Left kidney (tissue), 2 donors: ENCODE measurements around the gene CCDC136. TPM values are rescaled to one million over a fixed set of nuclear protein-coding genes. Genes with fewer than 3 reads are reported as not detected.

ENCODE experiments used
- DNase-seq: peaks from one replicate; pipeline ENCODE4 v3.0.0-alpha.2; 2013
- polyA plus RNA-seq: library from polyadenylated mRNA; unstranded; fragments of 120-200 nt; gene quantifications from one replicate; pipeline ENCODE4 v1.2.1, GENCODE V29; 2013; ENCODE audit not compliant: insufficient read length

CCDC136 gene
- polyA plus RNA-seq, 1 donor, result 26.3 TPM

GRCh38 chr7:128831994-128832879 is 40.5 kb downstream of the CCDC136 start:
- no peak for DNase-seq

DNA sequence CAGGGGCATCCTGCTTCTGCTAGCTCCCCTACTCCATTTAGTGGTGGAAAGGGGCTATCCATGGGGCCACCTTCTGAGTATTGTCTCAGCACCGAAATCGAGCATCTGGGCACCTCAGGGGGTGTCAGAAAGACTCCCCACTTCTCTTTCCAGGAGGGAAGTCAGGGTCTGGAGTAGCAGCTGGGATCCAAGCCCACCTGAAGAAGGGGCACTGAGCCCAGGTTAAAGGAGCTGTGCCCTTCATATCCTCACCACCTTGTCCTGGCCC is 41.0 kb downstream of the CCDC136 start:
- DNase-seq, result no peak

DNA sequence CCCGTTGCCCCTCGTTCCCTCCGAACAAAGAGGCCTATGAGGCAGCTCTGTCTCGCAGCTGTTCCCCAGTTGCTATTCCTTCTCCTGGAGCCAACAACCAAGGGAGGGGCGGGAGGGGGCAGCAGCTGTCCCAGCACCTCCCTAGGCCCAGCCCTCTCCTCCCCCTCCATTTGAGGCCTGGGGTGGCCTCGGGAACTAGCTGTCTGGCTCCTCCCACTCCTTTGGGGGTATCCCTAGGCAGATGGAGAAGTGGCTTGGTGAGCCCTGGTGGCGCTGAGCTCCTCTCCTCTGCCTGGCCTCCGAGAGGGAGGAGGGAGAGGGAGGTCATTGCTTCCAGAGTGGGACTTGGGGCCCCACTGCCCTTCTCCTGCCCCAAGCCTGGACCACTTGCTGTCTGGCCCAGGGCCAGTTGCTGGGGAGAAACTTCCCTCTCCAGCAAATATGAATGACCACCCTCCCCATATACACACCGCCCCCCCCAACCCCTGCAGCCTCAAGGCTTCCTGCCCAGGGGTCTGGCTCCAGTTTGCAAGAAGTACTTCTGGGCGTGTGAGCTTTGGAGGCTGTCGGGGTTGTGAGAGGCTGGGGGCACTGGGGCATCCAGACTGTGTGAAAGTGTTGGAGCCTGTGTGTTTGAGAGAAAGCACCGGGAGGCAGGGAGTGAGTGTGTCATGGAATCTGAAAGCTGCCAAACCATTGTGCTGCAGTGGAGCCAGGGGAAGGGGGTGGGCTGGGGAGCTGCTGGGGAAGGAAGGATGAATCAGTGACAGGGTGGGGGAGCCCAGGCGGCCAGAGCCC is 41.6 kb downstream of the CCDC136 start:
- DNase-seq, result no peak

GRCh38 chr7:128833946-128834325 is 42.2 kb downstream of the CCDC136 start:
- no peak for DNase-seq

- no peak for DNase-seq
Measured at GRCh38 chr7:128835231-128835751, 43.5 kb downstream of the CCDC136 start.

DNA sequence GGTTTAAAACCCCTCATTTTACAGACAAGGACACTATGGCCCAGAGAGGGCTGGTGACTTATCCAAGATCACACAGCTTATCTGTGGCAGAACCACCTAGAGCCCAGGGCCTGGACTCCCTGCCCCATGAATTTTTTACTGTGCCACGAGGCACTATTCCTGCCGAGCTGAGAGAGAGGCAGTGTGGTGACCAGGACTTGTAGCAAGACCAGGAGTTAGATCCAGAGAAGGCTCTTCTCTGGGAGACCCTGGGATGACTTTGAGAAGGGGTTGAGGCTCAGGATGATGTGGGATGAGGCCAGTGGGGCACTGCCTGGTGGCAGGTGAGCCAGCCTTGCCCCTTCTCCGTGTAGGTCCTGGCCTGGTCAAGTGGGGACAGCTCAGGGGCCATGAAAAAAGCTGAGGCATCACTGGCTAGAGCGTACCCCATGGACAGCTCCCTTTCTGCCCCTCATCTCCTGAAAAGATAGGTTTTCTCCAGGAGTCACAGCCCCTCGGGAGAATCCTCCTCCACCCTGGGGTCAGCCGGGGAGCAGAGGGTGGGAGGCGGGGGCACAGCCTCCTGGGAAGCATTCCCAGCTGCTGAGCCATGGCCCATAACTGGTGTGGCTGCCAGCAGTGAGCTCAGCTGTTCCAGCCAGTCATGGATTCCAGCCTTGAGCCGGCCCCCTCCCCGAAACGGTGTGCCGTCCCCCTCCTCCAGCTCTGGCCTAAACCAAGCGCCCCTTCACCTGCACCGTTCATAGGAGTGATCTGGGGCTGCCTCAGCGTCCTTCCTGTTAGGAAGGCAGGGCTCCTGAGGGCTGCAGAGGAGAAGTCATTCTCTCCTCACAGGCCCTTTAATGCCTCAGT is 44.2 kb downstream of the CCDC136 start:
- no peak for DNase-seq

DNA sequence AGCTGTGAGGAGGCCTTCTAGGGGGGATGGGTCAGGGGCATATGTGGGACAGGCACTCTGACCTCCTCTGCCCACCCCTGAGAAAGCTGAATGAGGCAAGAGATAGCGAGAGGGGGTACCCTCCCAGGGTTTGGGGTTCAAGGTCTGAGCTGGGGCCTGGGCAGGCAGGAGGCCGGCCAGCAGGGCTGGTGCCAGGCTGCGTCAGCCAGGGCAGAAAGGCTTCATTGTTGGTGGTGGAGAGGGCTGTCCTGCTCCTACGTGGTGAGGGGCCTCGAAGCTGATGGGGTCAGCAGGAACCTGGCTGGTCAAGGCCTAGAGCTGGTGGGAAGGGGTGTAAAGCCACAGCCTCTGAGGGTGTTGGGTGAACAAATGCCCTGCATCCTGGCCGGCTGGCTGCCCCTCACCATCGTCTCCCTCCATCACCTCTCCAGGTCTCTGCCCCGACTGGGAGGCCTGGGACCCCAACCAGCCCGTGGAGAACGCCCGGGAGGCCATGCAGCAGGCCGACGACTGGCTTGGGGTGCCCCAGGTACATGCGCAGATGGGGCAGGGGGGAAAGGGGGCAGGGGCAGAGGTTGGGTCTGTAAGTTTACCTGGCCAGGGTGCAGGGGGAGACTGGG is 45.1 kb downstream of the CCDC136 start:
- DNase-seq, result no peak

DNA sequence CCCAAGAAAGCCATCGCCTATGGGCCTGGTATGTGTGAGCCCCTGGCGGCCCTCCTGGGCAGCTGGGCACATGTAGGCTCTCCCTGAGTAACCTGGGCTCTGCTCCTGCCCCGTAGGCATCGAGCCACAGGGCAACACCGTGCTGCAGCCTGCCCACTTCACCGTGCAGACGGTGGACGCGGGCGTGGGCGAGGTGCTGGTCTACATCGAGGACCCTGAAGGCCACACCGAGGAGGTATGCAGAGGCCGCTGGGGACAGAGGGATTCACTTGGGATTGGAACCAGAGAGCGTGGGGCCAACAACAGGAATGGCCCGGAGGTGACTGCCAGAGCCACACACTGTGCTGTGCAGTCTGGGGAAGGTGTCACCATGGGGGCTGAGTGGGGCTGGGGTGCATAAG is 45.8 kb downstream of the CCDC136 start:
- no peak for DNase-seq

GRCh38 chr7:128838109-128838779 is 46.5 kb downstream of the CCDC136 start:
- DNase-seq, result no peak

DNA sequence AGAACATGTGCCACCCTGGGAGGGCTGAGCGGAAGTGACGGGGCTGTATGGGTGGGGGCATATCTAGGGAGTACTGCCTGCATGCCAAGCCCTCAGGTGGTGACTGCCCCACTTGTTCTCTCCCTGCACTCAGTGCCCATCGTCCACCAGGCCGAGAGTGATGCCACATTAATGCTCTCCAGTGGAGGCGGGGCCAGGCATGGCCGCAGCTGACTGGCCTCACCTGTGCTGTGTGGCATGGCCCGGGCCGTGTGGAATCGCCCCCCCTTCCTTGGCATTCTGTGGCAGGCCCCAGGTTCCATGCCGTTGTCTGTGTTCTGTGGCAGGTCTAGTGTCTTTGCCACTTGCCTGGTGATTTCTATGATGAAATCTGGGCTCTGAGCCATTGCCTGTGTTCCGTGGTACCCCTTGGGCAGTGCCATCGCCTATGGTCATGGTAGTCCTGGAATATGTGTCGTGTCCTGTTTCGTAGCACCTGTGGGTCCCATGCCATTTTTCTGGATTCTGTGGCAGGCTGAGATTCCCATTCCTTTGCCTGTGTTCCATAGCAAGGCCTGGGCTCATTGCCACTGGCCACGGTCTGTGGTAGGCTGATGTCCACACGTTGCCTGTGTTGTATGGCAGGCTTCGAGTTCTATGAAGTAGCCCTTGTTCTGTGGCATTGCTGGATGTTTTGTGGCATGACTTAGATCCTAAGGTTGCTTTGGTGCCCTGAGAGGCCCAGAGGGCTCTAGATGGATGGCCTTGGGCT is 47.4 kb downstream of the CCDC136 start:
- DNase-seq, result no peak

DNA sequence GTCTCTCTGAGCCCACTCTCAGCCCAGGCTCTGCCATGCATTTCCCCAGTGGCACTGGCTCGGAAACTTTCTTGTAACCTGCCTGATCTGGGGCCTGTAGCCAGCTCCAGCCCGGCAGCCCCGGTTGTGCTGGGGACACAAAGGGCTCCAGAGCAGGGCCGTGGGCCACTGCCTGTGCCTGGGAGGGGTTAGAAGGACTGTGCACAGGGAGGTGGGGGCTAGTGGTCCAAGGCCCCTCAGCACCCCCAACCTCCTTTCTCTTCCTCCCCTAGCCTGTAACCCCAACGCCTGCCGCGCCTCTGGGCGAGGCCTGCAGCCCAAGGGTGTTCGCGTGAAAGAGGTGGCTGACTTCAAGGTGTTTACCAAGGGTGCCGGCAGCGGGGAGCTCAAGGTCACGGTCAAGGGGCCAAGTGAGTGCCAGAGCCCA is 48.0 kb downstream of the CCDC136 start:
- DNase-seq, result no peak

DNA sequence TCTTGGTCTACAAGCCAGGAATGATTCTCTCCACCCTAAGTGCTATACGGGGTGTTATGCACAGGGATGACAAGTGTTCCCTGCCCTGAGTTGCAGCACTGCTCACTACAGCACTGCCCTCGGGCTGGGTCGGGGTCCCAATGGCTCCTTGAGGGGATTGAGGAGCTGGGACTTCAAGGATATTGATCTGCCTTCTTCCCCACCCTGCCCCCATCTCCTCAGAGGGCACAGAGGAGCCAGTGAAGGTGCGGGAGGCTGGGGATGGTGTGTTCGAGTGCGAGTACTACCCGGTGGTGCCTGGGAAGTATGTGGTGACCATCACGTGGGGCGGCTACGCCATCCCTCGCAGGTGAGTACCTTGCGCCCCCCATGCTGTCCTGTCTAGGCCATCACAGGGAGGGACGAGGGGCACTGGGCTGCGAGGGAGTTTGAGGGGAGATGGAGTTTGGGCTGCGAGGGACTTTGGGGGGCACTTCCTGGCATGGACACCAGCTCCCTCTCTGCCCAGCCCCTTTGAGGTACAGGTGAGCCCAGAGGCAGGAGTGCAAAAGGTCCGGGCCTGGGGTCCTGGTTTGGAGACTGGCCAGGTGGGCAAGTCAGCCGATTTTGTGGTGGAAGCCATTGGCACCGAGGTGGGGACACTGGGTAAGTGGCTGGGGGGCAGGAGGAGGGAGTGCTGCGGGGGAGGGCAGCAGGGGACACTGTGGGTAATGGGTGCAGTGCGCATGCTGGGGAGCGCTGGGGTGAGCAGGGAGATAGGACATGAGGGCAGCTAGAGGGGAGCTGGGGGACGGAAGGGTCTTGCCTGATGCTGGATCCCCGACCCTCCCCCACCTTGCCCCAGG is 48.8 kb downstream of the CCDC136 start:
- DNase-seq, result no peak

DNA sequence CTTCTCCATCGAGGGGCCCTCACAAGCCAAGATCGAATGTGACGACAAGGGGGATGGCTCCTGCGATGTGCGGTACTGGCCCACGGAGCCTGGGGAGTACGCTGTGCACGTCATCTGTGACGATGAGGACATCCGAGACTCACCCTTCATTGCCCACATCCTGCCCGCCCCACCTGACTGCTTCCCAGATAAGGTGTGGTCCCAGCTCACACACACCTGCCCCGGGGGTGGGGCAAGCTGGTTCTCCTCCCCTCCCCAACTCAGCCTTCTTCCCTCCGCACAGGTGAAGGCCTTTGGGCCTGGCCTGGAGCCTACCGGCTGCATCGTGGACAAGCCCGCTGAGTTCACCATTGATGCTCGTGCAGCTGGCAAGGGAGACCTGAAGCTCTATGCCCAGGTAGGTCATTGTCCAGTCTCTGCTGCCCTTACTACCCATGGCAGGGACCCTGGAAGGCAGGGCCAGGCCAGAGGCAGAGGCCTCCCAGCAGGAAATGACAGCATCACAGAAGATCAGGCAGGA is 49.5 kb downstream of the CCDC136 start:
- no peak for DNase-seq

DNA sequence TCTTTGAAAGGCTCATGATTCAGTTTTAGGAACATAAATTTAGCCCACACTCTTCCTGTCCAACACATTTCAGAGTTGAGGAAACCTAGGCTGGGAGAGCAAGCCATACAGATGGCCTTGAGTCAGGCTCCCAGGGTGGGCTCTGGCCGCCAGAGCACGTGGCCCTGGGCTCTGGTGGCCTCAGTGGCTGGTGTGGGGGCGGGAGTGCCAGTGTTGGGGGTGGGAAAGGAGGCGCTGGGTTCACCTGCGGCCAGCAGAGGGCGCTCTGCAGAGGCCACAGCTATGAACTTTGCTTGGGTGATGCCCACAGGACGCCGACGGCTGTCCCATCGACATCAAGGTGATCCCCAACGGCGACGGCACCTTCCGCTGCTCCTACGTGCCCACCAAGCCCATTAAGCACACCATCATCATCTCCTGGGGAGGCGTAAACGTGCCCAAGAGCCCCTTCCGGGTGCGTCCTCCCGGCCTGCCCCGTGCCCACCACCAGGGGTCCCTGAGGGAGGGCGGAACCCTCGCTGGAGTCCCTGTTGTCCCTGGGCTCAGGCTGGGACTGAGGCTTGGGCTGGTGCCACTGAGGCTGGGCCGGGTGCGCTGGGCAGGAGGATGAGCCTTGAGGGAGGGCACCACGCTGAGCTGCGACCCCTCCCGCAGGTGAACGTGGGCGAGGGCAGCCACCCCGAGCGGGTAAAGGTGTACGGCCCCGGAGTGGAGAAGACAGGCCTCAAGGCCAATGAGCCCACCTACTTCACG is 50.3 kb downstream of the CCDC136 start:
- DNase-seq, result no peak

DNA sequence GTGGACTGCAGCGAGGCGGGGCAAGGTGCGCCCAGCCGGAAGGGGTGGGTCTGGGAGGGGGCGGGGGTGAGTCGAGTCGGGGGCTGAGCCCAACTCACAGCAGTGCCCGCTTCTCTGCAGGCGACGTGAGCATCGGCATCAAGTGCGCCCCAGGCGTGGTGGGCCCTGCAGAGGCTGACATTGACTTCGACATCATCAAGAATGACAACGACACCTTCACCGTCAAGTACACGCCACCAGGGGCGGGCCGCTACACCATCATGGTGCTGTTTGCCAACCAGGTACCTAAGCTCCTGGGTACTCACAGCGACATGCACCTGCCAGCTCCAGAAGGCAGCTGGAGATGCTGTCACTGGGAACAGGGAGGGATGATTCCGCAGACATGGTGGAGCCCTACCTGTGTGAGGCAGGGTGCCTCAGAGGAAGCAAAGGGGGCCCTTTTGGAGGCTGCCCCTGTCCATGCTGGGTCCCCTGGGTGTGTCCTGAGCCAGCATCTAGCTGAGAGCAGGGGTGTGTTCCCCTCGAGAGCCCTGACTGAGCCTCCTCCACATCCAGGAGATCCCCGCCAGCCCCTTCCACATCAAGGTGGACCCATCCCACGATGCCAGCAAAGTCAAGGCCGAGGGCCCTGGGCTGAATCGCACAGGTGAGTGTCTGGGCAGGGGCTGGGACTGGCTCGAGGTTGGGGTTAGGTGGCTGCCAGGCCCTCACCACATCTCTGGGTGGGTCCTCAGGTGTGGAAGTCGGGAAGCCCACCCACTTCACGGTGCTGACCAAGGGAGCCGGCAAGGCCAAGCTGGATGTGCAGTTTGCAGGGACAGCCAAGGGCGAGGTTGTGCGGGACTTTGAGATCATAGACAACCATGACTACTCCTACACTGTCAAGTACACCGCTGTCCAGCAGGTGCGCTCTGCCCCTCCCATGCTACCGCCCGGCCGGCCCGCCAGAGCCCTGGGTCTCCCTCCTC is 51.2 kb downstream of the CCDC136 start:
- no peak for DNase-seq

GRCh38 chr7:128843938-128844621 is 52.3 kb downstream of the CCDC136 start:
- DNase-seq, result no peak
